Pancreas (tissue), 10 donors: ENCODE results near the gene FBXL15. TPM values are rescaled to one million over a fixed set of nuclear protein-coding genes. Genes with fewer than 3 reads are reported as not detected.

Experiments
- ATAC-seq, 4 donors: fragments of 200-7000 bp; cut with Tn5 transposase; one replicate each; pipeline versions ENCODE4 v1.8.0 to v1.9.1; 2020; ENCODE audit warnings: mild to moderate bottlenecking in 4 of 4, moderate library complexity in 4 of 4
- DNase-seq, 6 donors: peaks; one replicate each; pipeline ENCODE4 v3.0.0-alpha.2; 2020
- FAIRE-seq: peaks from 2 replicates; lab custom pipeline; 2012; peaks lifted over from hg19 to GRCh38; lab: Jason Lieb, UNC
- H3K27ac ChIP-seq, 4 donors: fragments of 200-600 bp; sonication (generic); 1 replicate in 3 of 4; 2 replicates in 1 of 4; pipeline versions ENCODE4 v1.5.0 to v1.8.0; 2020
- H3K27me3 ChIP-seq, 4 donors: fragments of 200-600 bp; one replicate each; pipeline ENCODE4 v1.8.0; 2021
- H3K36me3 ChIP-seq, 3 donors: fragments of 200-600 bp; sonication (generic) in 1 of 3; one replicate each; pipeline versions ENCODE4 v1.5.0 to v1.8.0; 2020 to 2021
- H3K4me1 ChIP-seq, 3 donors: fragments of 200-600 bp; one replicate each; pipeline ENCODE4 v1.8.0; 2021
- H3K4me3 ChIP-seq, 4 donors: fragments of 200-600 bp; sonication (generic) in 2 of 4; one replicate each; pipeline versions ENCODE4 v1.5.0 to v1.8.0; 2020 to 2021
- H3K9me3 ChIP-seq, 4 donors: fragments of 200-600 bp; one replicate each; pipeline ENCODE4 v1.8.0; 2021
- WGBS, 2 donors: extraction: QIAGEN DNeasy Blood & Tissue Kit; methylation state at CpG; one replicate each; pipeline ENCODE4 v1.1.7; 2013; 5-methylcytosine and 5-hydroxymethylcytosine counted together
- intact Hi-C, 3 donors: fragments of 100-400 bp; cut with DNase I; formaldehyde crosslinking; loops; one replicate each; pipeline versions ENCODE4 v1.11.1 to v1.14.2; 2022
- polyA plus RNA-seq, 2 donors: library from polyadenylated mRNA; stranded (reverse); fragments of 200-250 nt; gene quantifications; one replicate each; pipeline ENCODE4 v1.2.3, GENCODE V29; 2013
- total RNA-seq, 6 donors: library from RNA; stranded (reverse); fragmentation: NEBNext Ultra II Directional in 4 of 6; extraction: Animal tissue kit (Norgen Biotek cat#: 25700) in 4 of 6; gene quantifications; one replicate each; pipeline versions ENCODE4 v1.2.1 to v1.2.4, GENCODE V29; 2021 to 2023
- TF ChIP-seq, protein P1 (sequence below), 4 donors: fragments of 200-600 bp; sonication (generic) in 3 of 4; IDR thresholded peaks; one replicate each; pipeline versions ENCODE4 v1.5.0 to v1.8.0; 2021; ENCODE audit warnings: antibody characterized with exemption in 4 of 4
- donor health status: healthy with polysubstance abuse.
- donor health status: DM: no; HTN: no; CAD: no; lungs with moderate emphysema.
- donor health status: DM: no; HTN: no; CAD: no.
- donor health status: control.
- donor health status: control.
- donor health status: Bipolar disorder and iron deficiency.
- donor health status: DM: yes; HTN: yes; CAD: no.
- donor health status: DM: no; HTN: no; CAD: no.
- donor health status: DM: no; HTN: no; CAD: no.
- donor health status: DM: yes; HTN: yes; CAD: no.

FBXL15 gene
- total and polyA plus RNA-seq, 8 donors, result 10.0 to 24.2 (median 11.1) TPM

DNA sequence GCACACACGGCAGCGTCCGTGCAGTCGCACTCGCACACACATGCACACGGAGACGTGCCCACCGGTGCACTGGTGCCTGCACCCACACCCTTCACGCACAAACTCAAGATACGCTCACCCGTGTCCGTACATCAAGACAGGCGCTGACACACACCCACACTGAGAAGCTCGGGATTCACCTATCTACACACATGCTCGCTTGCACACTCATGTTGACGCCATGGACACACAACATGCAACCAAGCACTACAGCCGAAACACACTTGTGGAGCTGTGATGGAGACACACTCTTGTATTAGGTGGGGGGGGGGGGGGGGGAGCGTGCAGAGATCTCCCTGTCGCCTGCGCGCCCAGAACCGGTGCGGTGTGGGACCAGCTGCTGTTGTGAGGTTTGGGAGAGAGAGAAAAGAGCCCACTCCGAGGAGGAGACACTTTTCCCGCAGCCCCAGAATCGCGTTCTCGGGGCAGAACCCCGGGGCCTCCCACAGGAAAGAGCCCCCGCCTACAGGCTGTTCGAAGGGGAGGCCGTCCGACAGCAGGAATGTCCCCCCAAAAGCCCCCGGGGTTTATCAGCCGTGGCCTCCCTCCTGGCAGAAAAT, 25.7 kb upstream of the FBXL15 start:
- Histone ChIP-seq H3K4me1 (peaks cover 0 to 27% (median 0%) of the 10 kb centered on the region in 3 donors), H3K27me3 (no peaks in the 10 kb centered on the region), H3K36me3 (no peaks in the 10 kb centered on the region), H3K9me3 (no peaks in the 10 kb centered on the region), H3K4me3 (peak overlapping the region; percentile 68 to 85 (median 76)), H3K27ac (peak overlapping the region; percentile 96 to 99 (median 98))
- TF ChIP-seq, protein P1, sequence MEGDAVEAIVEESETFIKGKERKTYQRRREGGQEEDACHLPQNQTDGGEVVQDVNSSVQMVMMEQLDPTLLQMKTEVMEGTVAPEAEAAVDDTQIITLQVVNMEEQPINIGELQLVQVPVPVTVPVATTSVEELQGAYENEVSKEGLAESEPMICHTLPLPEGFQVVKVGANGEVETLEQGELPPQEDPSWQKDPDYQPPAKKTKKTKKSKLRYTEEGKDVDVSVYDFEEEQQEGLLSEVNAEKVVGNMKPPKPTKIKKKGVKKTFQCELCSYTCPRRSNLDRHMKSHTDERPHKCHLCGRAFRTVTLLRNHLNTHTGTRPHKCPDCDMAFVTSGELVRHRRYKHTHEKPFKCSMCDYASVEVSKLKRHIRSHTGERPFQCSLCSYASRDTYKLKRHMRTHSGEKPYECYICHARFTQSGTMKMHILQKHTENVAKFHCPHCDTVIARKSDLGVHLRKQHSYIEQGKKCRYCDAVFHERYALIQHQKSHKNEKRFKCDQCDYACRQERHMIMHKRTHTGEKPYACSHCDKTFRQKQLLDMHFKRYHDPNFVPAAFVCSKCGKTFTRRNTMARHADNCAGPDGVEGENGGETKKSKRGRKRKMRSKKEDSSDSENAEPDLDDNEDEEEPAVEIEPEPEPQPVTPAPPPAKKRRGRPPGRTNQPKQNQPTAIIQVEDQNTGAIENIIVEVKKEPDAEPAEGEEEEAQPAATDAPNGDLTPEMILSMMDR (IDR thresholded peaks at IDR 0.05), result no peak
- 0% methylated on average over 26 to 35 of the region's 35 CpGs for WGBS, 2 donors
- DNase-seq, result peak in 1 of 6 donors; percentile 61
- no peak for FAIRE-seq
- intact Hi-C loops, result no loop called here
- ATAC-seq, result peak; percentile 2 to 5 (median 4)

DNA sequence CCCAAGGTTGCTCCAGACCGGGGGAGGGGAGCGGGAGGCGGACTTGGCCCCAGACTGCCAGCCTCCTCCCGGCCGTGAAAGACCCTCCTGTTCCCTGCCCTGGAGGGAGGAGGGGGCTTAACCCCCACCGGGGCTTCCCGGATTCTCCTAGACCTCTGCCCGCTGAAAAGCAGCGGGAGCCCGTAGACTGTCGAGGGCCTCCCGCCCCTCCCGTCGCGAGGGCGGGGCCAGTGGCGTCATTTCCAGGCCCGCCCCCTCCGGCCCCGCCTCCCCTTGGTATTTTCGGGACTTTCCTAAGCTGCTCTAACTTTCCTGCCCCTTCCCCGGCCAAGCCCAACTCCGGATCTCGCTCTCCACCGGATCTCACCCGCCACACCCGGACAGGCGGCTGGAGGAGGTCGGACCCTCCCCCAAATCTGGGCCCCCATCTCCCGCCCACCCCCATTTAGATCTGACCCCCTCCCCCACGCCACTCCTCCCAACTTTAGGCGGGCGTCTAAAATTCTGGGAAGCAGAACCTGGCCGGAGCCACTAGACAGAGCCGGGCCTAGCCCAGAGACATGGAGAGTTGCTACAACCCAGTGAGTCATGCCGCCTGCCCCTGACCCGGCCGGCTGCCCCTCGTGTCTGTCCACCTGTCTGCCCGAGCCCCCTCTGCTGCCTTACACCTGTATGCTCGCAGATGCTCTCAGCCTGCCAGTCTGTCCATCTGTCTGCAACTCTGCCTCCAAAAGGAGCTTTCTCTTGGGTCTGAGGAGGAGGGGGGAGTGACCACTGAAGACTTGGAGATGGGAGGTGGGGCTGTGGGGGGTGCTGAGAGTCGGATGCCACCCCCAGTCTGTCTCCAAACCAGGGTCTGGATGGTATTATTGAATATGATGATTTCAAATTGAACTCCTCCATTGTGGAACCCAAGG, 25.0 kb upstream of the FBXL15 start, which contains the start of gene NFKB2:
Gene NFKB2, plus strand, starts transcription at position 306 of the 917 bp plus-strand sequence. Its CDS starts 255 bp downstream, at position 561.
- Histone ChIP-seq H3K9me3 (no peaks in the 10 kb centered on the region), H3K4me1 (peaks cover 0 to 29% (median 0%) of the 10 kb centered on the region in 3 donors), H3K27me3 (no peaks in the 10 kb centered on the region), H3K27ac (peak within 1 kb of the TSS; percentile 96 to 99 (median 98)), H3K36me3 (no peaks in the 10 kb centered on the region), H3K4me3 (peak within 1 kb of the TSS; percentile 68 to 85 (median 76))
- intact Hi-C loops, result no loop called here
- no peak for FAIRE-seq
- WGBS, 2 donors, result 1% methylated on average over 38 to 42 of the region's 42 CpGs
- TF ChIP-seq, protein P1 (IDR thresholded peaks at IDR 0.05), result no peak
- ATAC-seq, result peak; percentile 63 to 79 (median 72)
- DNase-seq, result peak; percentile 87 to 95 (median 92)

- WGBS, 2 donors, result 43 to 45% methylated on average over 4 of the region's 4 CpGs
- Histone ChIP-seq H3K4me3 (peak overlapping the region; percentile 68 to 85 (median 76)), H3K27ac (peak overlapping the region in 3 of 4 donors; percentile 96 to 99 (median 98)), H3K27me3 (no peaks in the 10 kb centered on the region), H3K9me3 (no peaks in the 10 kb centered on the region), H3K36me3 (no peaks in the 10 kb centered on the region), H3K4me1 (peaks cover 0 to 29% (median 0%) of the 10 kb centered on the region in 3 donors)
- intact Hi-C loops, result no loop called here
- no peak for FAIRE-seq
- DNase-seq, result peak in 1 of 6 donors; percentile 34
- TF ChIP-seq, protein P1 (IDR thresholded peaks at IDR 0.05), result no peak
- ATAC-seq, result no peak
These were observed 24.4 kb upstream of the FBXL15 start for GRCh38 chr10:102396317-102396650.

DNA sequence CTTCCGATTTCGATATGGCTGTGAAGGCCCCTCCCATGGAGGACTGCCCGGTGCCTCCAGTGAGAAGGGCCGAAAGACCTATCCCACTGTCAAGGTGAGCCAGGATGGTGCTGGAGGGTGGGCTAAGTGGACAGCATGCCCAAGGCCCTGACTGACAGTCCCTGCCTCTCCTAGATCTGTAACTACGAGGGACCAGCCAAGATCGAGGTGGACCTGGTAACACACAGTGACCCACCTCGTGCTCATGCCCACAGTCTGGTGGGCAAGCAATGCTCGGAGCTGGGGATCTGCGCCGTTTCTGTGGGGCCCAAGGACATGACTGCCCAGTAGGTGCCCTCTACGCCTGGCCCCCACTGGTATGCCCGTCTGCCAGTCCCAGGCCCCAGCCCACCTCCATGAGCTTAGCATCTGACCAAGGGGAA, 23.9 kb upstream of the FBXL15 start:
- no peak for FAIRE-seq
- H3K27ac ChIP-seq, result peak overlapping the region in 1 of 4 donors; percentile 96
- H3K4me3 ChIP-seq, result peak overlapping the region in 1 of 4 donors; percentile 76
- H3K9me3 ChIP-seq, result no peaks in the 10 kb centered on the region
- DNase-seq, result peak in 1 of 6 donors; percentile 62
- no peaks in the 10 kb centered on the region for H3K36me3 ChIP-seq
- intact Hi-C loops, result no loop called here
- TF ChIP-seq, protein P1 (IDR thresholded peaks at IDR 0.05), result no peak
- WGBS, 2 donors, result 76 to 81% methylated on average over 12 of the region's 12 CpGs
- peaks cover 0 to 29% (median 0%) of the 10 kb centered on the region in 3 donors for H3K4me1 ChIP-seq
- no peak for ATAC-seq
- no peaks in the 10 kb centered on the region for H3K27me3 ChIP-seq
